Karpas-422 (cell line): ENCODE data around the gene AMBN. TPM values are rescaled to one million over a fixed set of nuclear protein-coding genes. Genes with fewer than 3 reads are reported as not detected.
A peak's percentile ranks its signal among the peaks of the same experiment; 100 is the strongest.

Experiments
- DNase-seq: peaks from one replicate; pipeline ENCODE4 v3.0.0-alpha.2; 2015
- H2AFZ ChIP-seq: fragments of 200-600 bp; sonication (generic); 2 replicates; pipeline ENCODE4 v1.6.1; 2014; ENCODE audit warnings: antibody characterized with exemption, low read length, mixed read lengths
- H3K27ac ChIP-seq: fragments of 200-600 bp; sonication (generic); 2 replicates; pipeline ENCODE4 v1.5.1; 2014; ENCODE audit warnings: mild to moderate bottlenecking, low read length, moderate library complexity
- H3K27me3 ChIP-seq: fragments of 200-600 bp; sonication (generic); 2 replicates; pipeline ENCODE4 v1.6.1; 2014; ENCODE audit warnings: low read length, mixed read lengths
- H3K36me3 ChIP-seq: fragments of 200-600 bp; sonication (generic); 2 replicates; pipeline ENCODE4 v1.6.1; 2014; ENCODE audit warnings: low read length, mixed read lengths; ENCODE audit not compliant: insufficient read depth
- H3K4me1 ChIP-seq: fragments of 200-600 bp; sonication (generic); 2 replicates; pipeline ENCODE4 v1.6.1; 2014; ENCODE audit warnings: mild to moderate bottlenecking, low read length, mixed read lengths
- H3K4me2 ChIP-seq: fragments of 200-600 bp; sonication (generic); 2 replicates; pipeline ENCODE4 v1.6.1; 2014; ENCODE audit warnings: low read length, low read depth, mild to moderate bottlenecking; ENCODE audit not compliant: poor library complexity, severe bottlenecking
- H3K4me3 ChIP-seq: fragments of 200-600 bp; sonication (generic); 2 replicates; pipeline ENCODE4 v1.5.1; 2014; ENCODE audit warnings: mild to moderate bottlenecking, antibody characterized with exemption, low read length, mixed read lengths
- H3K79me2 ChIP-seq: fragments of 200-600 bp; sonication (generic); 2 replicates; pipeline ENCODE4 v1.6.1; 2014; ENCODE audit warnings: mild to moderate bottlenecking, low read length, mixed read lengths
- H3K9ac ChIP-seq: fragments of 200-600 bp; sonication (generic); 2 replicates; pipeline ENCODE4 v1.6.0; 2014; ENCODE audit warnings: low read length
- H3K9me2 ChIP-seq: fragments of 200-600 bp; sonication (generic), shearing (Covaris generic); replicated peaks from 2 replicates; pipeline ENCODE4 v1.6.0; 2014; ENCODE audit warnings: mild to moderate bottlenecking, low read length, moderate library complexity; ENCODE audit not compliant: insufficient read depth
- H3K9me3 ChIP-seq: fragments of 300-700, 200-600 bp; sonication (generic); 2 replicates; pipeline ENCODE4 v1.6.1; 2014; ENCODE audit warnings: low read length, mixed read lengths
- H4K20me1 ChIP-seq: fragments of 200-600 bp; sonication (generic); 2 replicates; pipeline ENCODE4 v1.6.1; 2014; ENCODE audit warnings: mild to moderate bottlenecking, antibody characterized with exemption, low read length, low read depth; ENCODE audit not compliant: insufficient read depth
- total RNA-seq: library from RNA; depleted of rRNA; stranded (reverse); fragments of >200 nt; shearing (Covaris generic); gene quantifications from 2 replicates; pipeline ENCODE4 v1.2.3, GENCODE V29; 2014; ENCODE audit warnings: low replicate concordance

The AMBN gene
- total RNA-seq, 1 experiment from 2014 or later: not detected

- DNase-seq: no peak
- H3K9me2 ChIP-seq: no peaks in the 10 kb centered on the region
- no peak overlapping the region for H3K4me2 ChIP-seq
- H3K36me3 ChIP-seq: no peaks in the 10 kb centered on the region
- H3K4me1 ChIP-seq: no peaks in the 10 kb centered on the region
- H3K79me2 ChIP-seq: no peaks in the 10 kb centered on the region
- no peaks in the 10 kb centered on the region for H3K9me3 ChIP-seq
- no peak overlapping the region for H2AFZ ChIP-seq
- no peaks in the 10 kb centered on the region for H4K20me1 ChIP-seq
- no peak overlapping the region for H3K4me3 ChIP-seq
- no peak overlapping the region for H3K9ac ChIP-seq
- no peaks in the 10 kb centered on the region for H3K27me3 ChIP-seq
- H3K27ac ChIP-seq: no peak overlapping the region
Measured at GRCh38 chr4:70575964-70576363, 16.1 kb upstream of the AMBN start.

- no peaks in the 10 kb centered on the region for H3K36me3 ChIP-seq
- H3K27ac ChIP-seq: no peak overlapping the region
- H3K79me2 ChIP-seq: no peaks in the 10 kb centered on the region
- no peaks in the 10 kb centered on the region for H3K4me1 ChIP-seq
- H3K9ac ChIP-seq: no peak overlapping the region
- H2AFZ ChIP-seq: no peak overlapping the region
- H3K4me3 ChIP-seq: no peak overlapping the region
- H3K4me2 ChIP-seq: no peak overlapping the region
- H3K9me3 ChIP-seq: no peaks in the 10 kb centered on the region
- H3K9me2 ChIP-seq: no peaks in the 10 kb centered on the region
- no peaks in the 10 kb centered on the region for H3K27me3 ChIP-seq
- no peak for DNase-seq
- no peaks in the 10 kb centered on the region for H4K20me1 ChIP-seq
Measured at GRCh38 chr4:70577220-70577927, 14.7 kb upstream of the AMBN start.

- no peak overlapping the region for H3K4me3 ChIP-seq
- no peak overlapping the region for H2AFZ ChIP-seq
- no peak for DNase-seq
- no peaks in the 10 kb centered on the region for H3K36me3 ChIP-seq
- no peak overlapping the region for H3K27ac ChIP-seq
- H4K20me1 ChIP-seq: no peaks in the 10 kb centered on the region
- no peaks in the 10 kb centered on the region for H3K9me2 ChIP-seq
- H3K27me3 ChIP-seq: no peaks in the 10 kb centered on the region
- no peaks in the 10 kb centered on the region for H3K4me1 ChIP-seq
- no peaks in the 10 kb centered on the region for H3K79me2 ChIP-seq
- H3K9me3 ChIP-seq: no peaks in the 10 kb centered on the region
- no peak overlapping the region for H3K9ac ChIP-seq
- no peak overlapping the region for H3K4me2 ChIP-seq
Measured at GRCh38 chr4:70581980-70582379, 10.1 kb upstream of the AMBN start.

- no peaks in the 10 kb centered on the region for H4K20me1 ChIP-seq
- no peak overlapping the region for H3K9ac ChIP-seq
- H2AFZ ChIP-seq: 0 out of 2 replicates have a peak overlapping the region, but pooled peaks have one; percentile 21
- no peak overlapping the region for H3K4me2 ChIP-seq
- no peaks in the 10 kb centered on the region for H3K27me3 ChIP-seq
- no peaks in the 10 kb centered on the region for H3K36me3 ChIP-seq
- no peak for DNase-seq
- no peak overlapping the region for H3K4me3 ChIP-seq
- H3K79me2 ChIP-seq: no peaks in the 10 kb centered on the region
- no peaks in the 10 kb centered on the region for H3K9me3 ChIP-seq
- no peaks in the 10 kb centered on the region for H3K9me2 ChIP-seq
- H3K4me1 ChIP-seq: no peaks in the 10 kb centered on the region
- H3K27ac ChIP-seq: no peak overlapping the region
Measured at GRCh38 chr4:70583952-70584834, 7.9 kb upstream of the AMBN start.

GRCh38 chr4:70586841-70587240, 5.2 kb upstream of the AMBN start:
- H2AFZ ChIP-seq: no peak overlapping the region
- no peaks in the 10 kb centered on the region for H3K27me3 ChIP-seq
- no peaks in the 10 kb centered on the region for H4K20me1 ChIP-seq
- no peak for DNase-seq
- peaks cover 4% of the 10 kb centered on the region; the same call in 1 of the 2 replicates for H3K4me1 ChIP-seq
- H3K9ac ChIP-seq: no peak overlapping the region
- H3K4me3 ChIP-seq: no peak overlapping the region
- H3K9me2 ChIP-seq: no peaks in the 10 kb centered on the region
- H3K9me3 ChIP-seq: no peaks in the 10 kb centered on the region
- no peaks in the 10 kb centered on the region for H3K79me2 ChIP-seq
- no peaks in the 10 kb centered on the region for H3K36me3 ChIP-seq
- no peak overlapping the region for H3K27ac ChIP-seq
- no peak overlapping the region for H3K4me2 ChIP-seq

GRCh38 chr4:70589785-70590184, 2.3 kb upstream of the AMBN start:
- Histone ChIP-seq H3K9me3 (no peaks in the 10 kb centered on the region), H4K20me1 (no peaks in the 10 kb centered on the region), H3K27me3 (no peaks in the 10 kb centered on the region), H3K4me2 (no peak overlapping the region), H3K9me2 (no peaks in the 10 kb centered on the region), H2AFZ (no peak overlapping the region), H3K36me3 (no peaks in the 10 kb centered on the region), H3K79me2 (no peaks in the 10 kb centered on the region), H3K4me1 (peaks cover 4% of the 10 kb centered on the region; the same call in 1 of the 2 replicates), H3K27ac (no peak overlapping the region), H3K4me3 (no peak overlapping the region), H3K9ac (no peak overlapping the region)
- no peak for DNase-seq

DNA sequence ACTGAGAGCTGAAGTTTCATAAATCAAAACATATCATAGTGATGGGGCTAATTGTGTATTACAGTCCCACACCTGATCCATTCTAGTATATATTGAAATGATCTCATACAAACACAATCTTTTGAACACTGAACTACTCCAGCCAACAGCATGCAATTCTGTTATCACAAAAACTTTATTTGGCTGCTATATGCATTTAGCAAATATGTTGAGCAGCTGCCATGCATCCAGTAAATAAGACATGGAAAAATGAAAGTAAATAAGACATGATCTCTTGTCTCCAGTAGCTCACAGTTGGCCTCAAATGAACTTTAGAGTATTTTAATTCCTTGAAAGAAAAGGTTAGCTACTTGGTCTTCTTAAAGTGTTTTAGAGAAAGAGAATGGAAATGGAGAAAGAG, 2.1 kb downstream of the AMBN start:
- Histone ChIP-seq H3K9ac (no peak overlapping the region), H3K36me3 (no peaks in the 10 kb centered on the region), H3K27me3 (no peaks in the 10 kb centered on the region), H2AFZ (no peak overlapping the region), H3K79me2 (no peaks in the 10 kb centered on the region), H3K4me3 (no peak overlapping the region), H3K9me2 (no peaks in the 10 kb centered on the region), H4K20me1 (no peaks in the 10 kb centered on the region), H3K4me1 (peaks cover 4% of the 10 kb centered on the region; the same call in 1 of the 2 replicates), H3K4me2 (no peak overlapping the region), H3K27ac (no peak overlapping the region), H3K9me3 (no peaks in the 10 kb centered on the region)
- no peak for DNase-seq

GRCh38 chr4:70600305-70600704, 8.2 kb downstream of the AMBN start:
- no peaks in the 10 kb centered on the region for H3K27me3 ChIP-seq
- no peak overlapping the region for H3K9ac ChIP-seq
- H4K20me1 ChIP-seq: no peaks in the 10 kb centered on the region

More at GRCh38 chr4:70600305-70600704, 8.2 kb downstream of the AMBN start:
- no peak overlapping the region for H3K4me3 ChIP-seq
- 0 out of 2 replicates have a peak, but pooled peaks cover 3% of the 10 kb centered on the region for H3K4me1 ChIP-seq
- no peak for DNase-seq
- no peaks in the 10 kb centered on the region for H3K9me2 ChIP-seq
- H3K9me3 ChIP-seq: no peaks in the 10 kb centered on the region
- no peaks in the 10 kb centered on the region for H3K36me3 ChIP-seq
- H3K79me2 ChIP-seq: no peaks in the 10 kb centered on the region
- no peak overlapping the region for H3K4me2 ChIP-seq
- H2AFZ ChIP-seq: no peak overlapping the region
- H3K27ac ChIP-seq: no peak overlapping the region
